ENCODE results near the gene YWHAQ.

Gene YWHAQ

DNA sequence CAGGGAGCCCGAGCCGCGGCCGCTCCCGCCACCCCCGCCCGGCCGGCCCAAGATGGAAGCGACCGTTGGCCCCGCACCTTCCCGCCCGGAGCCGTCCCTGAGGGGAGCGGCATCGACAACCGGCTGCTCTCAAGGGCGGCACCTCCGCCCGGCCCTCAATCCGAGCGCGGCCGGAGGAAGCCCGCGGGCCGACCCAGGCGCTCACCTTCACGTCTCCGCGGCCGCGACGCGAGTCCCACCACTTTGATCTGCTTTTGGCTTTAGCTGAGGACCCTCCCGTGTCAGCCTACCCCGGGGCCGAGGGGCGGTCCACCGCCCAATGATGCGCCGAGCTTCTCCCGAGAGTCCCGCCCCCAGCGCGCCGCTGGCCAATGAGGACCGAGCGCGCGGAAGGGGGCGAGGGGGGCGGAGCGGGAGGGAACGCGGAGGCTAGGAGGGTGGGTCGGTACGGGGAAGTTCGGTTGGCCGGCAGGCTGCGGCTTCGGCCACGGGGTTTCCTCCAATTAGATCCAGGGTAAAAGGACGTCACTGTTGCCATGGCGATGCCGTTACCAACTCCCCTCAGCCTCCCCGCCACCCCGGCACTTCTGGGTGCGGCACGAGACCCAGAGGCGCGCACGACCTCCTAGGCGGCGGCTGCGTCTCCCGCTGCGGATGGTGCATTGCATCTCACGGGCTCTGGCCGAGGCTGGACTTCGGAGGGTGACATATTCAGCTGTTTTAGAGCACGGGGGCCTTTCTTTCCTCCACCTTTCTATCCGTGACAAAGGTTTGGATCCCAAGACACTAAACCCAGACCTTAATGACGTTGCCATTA is at the start of gene YWHAQ:
Gene YWHAQ (minus strand): TSS at position 262 of the 817 bp plus-strand sequence. CDS start 545 bp downstream, outside the sequence.
- DNase-seq: peak; percentile 98

- no peak for DNase-seq
Measured at GRCh38 chr2:9680082-9680481, 49.3 kb upstream of the YWHAQ start.

GRCh38 chr2:9679218-9679617 is 48.4 kb upstream of the YWHAQ start:
- DNase-seq: no peak

DNA sequence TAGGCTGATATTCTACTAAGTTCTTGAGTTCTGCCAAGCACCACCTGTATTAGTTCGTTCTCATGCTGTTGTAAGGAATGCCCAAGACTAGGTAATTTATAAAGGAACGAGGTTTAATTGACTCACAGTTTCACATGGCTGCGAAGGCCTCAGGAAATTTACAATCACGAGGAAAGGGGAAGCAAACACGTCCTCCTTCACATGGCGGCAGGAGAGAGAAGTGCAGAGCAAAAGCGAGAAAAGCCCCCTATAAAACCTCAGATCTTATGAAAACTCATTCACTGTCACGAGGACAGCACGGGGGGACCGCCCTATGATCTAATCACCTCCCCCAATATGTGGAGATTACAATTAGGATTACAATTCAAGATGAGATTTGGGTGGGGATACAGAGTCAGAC is 47.7 kb upstream of the YWHAQ start:
- DNase-seq: no peak

DNA sequence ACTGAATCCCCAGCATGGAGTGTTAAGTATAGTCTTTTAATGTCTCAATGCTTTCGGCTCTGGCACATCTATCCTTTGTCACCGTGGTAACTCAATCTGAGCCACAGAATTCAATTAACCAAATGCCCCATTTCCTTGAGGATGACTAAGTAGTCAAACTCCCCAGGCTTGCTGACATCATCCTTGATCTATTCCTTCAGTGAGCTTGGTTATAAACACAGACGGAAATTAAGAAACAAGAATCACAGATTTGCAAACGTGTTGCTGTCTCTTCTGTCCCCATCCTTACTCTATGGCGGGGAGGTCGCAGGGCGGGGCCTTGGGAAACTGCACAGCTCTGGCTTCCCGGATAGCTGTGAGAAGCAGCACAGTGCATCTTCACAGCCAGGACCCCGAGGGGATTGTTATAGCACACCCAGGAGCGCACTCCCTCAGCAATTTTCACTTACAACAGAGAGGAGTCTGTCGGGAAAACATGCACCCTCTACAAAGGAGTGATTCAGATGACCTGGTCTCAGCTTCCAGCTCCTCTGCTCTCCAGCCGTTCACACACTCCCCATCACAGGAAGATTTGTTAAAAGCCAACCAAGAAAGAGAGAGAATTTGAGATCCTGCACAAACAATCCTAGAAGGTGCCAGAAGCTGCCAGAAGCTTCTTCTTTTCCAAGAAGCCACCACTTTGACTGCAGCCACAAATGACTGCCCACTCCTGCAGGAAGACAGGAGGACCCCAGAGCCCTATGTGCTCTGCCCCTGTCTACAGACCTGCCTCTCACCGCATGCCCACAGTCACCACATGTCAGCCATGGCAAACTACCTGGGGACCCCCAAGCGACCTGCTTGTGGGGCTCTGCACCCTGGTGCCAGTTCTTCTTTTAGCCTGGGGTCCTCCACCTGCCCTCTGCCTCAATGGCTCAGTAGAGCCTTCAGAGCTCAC is 44.9 kb upstream of the YWHAQ start:
- DNase-seq: no peak

- no peak for DNase-seq
Measured at GRCh38 chr2:9674891-9675414, 44.2 kb upstream of the YWHAQ start.

DNA sequence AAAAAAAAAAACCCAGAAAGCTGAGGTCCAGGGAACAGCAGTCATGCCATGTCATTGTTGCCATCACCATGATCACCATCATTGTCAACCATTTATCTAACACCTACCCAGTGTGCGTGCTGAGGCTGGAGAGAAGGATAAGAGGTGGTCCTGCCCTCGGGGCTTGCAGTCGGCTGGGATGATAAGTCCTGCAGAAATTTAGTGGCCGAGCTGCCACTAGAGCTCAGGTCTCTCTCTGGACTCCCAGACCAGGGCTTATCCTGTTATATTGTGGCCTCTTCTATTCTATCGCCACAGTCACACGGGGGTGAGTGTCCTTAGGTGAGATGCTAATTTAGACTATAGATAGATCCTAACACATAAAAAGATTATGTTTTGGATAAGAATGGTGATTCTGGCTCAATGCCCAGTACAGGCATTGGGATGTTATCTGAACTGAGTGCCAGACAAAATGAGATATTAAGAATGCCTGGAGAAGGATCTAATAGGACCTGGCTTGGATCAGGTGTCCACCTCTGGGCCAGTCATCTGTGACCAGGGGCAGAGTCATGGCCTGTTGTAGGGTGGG is 43.2 kb upstream of the YWHAQ start:
- no peak for DNase-seq

DNA sequence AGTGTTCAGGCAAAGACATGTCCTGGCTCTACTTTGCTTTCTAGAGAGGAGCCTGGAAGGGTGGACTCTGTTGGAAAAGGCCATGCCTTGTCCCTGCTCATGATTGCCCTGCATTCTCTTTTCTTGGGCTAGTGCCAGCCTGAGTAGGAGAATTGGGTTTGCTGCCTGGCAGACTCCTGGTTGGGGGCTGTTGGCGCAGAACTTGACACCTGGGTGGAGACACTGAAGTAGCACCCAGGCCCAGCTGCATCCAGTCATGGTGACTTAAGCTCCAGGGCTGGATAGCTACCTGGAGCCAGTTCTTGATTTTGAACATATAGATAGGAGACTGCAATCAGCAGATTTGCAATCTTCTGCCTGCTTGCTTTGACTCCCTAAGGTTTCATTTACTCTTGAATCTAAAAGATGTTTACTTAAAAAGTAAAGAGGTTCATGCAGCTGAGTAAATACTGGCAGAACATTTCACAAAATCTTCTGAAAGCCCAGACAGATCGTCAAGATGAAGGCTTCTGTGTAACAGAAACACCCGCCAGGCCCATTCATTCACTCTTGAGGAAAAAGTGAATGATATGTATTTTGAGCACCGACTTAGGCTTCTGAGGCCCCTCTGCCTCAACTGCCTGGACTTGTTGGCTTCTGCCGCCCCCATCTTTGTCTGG is 38.0 kb upstream of the YWHAQ start:
- no peak for DNase-seq

DNA sequence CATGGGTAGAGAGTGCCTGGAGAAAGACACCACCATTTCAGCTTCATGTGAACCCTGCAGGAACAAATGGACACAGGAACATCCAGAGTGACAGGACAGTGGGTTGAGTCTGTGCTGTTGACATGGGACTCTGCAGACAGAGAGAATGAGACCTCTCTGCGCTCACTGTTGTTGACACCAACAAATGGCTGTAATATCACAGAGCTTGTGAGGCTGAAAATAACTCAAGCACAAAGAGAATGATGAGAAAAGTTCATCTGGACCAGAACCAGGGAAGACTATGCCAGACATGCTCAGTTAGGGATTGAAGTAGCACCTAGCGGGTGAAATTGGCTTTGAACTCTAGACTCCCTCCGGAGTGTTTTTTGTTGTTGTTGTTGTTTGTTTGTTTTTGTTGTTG is 37.0 kb upstream of the YWHAQ start:
- no peak for DNase-seq

GRCh38 chr2:9666306-9666705 is 35.5 kb upstream of the YWHAQ start:
- no peak for DNase-seq

GRCh38 chr2:9665898-9666297 is 35.1 kb upstream of the YWHAQ start:
- no peak for DNase-seq

DNA sequence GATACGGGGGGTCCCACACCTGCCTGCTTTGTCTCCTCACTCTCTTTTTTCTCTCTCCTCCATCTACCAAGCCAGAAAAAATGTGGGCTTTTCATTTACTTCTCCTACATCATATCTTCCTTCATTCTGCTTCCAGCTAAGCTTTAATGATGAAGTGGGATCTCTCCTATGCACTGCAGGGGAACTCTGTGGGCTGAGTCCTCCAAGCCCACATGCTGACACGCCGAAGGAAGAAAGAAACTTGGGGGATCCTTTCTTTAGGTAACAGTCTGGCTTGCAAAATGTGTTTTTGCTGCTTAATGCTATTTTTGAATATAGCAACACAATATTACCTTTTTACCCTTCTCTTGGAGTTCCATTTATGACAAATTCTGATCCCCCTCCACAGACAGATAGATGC is 33.6 kb upstream of the YWHAQ start:
- DNase-seq: no peak

- no peak for DNase-seq
Measured at GRCh38 chr2:9663008-9663879, 32.4 kb upstream of the YWHAQ start.

DNA sequence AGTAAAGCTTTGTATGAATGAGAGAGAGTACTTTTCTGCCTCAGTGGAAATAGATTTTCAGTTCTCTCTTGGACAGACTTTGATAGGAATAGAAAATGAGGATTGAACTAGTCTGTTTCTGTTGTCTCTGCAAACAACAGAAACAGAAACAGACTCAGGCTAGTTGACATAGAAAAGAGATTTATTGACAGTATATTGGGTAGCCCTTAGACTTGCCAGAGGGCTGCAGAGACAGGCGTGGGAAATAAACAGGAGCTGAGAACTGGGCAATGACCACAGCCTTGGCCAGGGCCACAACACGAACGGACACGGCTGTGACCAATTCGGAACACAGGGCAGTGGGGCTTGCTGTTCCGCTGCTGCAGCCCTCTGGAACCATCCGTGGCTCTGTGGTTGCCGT is 30.5 kb upstream of the YWHAQ start:
- DNase-seq: no peak

DNA sequence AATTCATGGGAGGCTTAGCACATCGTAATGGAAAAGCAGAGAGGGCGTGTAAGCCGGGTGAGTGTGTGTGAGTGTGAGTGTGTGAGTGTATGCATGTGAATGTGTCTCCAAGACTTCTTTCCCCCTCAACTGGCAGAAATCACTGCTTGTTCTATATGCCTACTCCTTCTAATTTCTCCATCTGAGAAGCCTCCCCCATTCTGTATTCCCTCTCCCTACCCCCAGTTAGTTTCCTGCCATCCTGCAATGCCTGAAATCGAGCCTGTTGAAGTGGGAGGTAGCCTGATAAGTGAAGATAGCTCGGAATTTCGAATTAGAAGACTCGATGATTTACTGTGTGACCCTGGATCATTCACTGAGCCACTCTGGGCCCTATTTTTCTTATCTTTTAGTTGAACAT is 30.0 kb upstream of the YWHAQ start:
- no peak for DNase-seq

GRCh38 chr2:9660154-9660553 is 29.4 kb upstream of the YWHAQ start:
- no peak for DNase-seq

GRCh38 chr2:9658972-9659371 is 28.2 kb upstream of the YWHAQ start:
- no peak for DNase-seq

DNA sequence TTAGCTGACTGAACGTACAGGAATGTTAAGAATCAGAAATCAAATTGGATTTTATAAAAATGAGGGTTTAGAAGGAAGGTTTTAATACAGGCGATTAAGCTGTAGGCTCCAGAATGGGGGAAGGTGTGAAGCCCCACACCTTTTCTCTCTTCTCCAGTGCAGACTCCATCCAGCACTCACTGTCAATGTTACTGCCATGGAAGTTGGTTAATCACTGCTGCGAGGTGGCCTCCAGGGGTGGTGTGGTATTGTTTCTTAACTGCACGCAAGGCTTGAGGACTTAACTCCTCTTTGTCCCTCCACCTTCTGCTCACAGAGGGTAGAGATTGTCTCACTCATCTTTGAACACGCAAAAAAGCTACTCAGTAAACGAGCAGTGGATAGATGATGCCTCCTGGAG is 26.9 kb upstream of the YWHAQ start:
- DNase-seq: no peak

GRCh38 chr2:9657083-9657482 is 26.3 kb upstream of the YWHAQ start:
- no peak for DNase-seq

- peak; percentile 83 for DNase-seq
Measured at GRCh38 chr2:9656270-9656766, 25.5 kb upstream of the YWHAQ start.

- DNase-seq: peak; percentile 84
Measured at GRCh38 chr2:9655441-9656269, 24.9 kb upstream of the YWHAQ start.
